Measurements from ENCODE around the gene REXO2.

- TF ChIP-seq CTCF (IDR thresholded peaks at IDR 0.05): no peak
- no peak for TF ChIP-seq POLR2A (IDR thresholded peaks at IDR 0.05)
Measured at GRCh38 chr11:114438303-114438702, 964 bp upstream of the REXO2 start.

Measured in uterus (tissue), 2 donors.